Stimulated activated naive CD4-positive, alpha-beta T cell (primary cell): ENCODE data around the gene EIF2A.
"Not testable (repeated sequence)": the region's sequence is repeated elsewhere in the genome, so short reads cannot be mapped to it uniquely, and the experiment has no call there.

Experiments
- DNase-seq, 6 experiments: peaks; one replicate each; lab custom pipeline; 2025; lab: John Stamatoyannopoulos, UW

Gene EIF2A

GRCh38 chr3:150543531-150543930 lies 3.1 kb upstream of the EIF2A start:
- DNase-seq, result no peak

DNA sequence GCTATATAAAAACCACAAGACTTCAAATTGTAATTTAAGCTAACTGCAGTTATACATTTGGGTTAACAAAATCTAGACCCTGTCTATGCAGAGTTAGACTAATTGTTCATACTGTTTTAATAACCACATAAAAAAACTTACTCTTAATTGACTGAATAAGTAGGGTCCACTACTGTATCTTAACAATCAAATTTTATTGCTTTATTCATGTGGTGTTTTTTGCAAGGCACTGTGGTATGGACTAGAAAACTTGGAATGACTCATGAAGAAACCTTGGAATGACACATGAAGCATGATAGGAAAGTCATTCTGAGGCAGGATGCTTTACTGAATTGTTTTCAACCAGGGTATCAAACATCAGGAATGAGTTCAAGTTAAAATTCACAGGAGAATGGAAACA lies 2.5 kb upstream of the EIF2A start:
- no peak for DNase-seq

GRCh38 chr3:150544726-150545125 lies 1.9 kb upstream of the EIF2A start:
- DNase-seq, result no peak

DNA sequence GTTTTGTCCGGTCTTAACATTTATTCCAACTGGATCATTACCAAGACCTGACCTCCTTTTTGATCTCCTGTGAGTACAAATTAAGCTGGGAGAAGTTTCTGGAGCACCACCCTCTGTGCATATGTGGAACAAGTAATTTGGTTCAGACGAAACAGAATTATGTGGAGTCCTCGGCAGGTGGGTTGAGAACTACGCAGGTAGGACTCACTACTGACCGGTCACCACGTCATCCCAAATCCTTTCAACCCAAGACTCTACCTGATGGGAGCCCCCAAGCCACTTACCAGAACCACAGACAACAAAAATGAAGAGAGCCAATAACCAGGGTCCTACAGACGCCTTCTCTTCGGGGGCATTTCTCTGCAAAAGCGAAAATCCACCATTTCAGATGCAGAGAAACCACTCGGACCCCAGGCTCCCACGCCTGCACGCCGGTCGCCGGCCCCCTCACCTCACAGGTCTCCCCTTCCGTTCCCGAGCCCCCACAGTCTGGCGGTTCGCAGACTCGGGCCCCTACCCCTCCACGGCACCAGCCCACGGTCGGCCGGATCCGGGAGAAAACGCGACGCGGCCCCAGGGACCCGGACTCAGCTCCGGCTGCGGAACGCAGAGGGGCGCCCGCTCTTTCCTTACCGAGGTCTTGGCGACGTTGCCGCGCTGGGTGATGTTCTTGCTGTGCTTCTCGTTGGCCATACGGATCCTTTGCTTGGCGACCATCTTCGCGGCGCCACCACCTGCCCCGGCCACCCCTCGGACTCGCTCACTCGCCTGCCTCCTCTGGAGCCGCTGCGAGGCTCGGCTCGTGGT lies 965 bp upstream of the EIF2A start:
- DNase-seq, result peak in 3 of 6 experiments; percentile 24 to 40 (median 29)

- no peak for DNase-seq
Measured at GRCh38 chr3:150547045-150547741, 606 bp downstream of the EIF2A start.

GRCh38 chr3:150555859-150556436 lies 9.4 kb downstream of the EIF2A start:
- DNase-seq, result no peak

GRCh38 chr3:150556792-150557191 lies 10.2 kb downstream of the EIF2A start:
- DNase-seq, result no peak

GRCh38 chr3:150557725-150558124 lies 11.1 kb downstream of the EIF2A start:
- no peak for DNase-seq

GRCh38 chr3:150564243-150564642 lies 17.7 kb downstream of the EIF2A start:
- DNase-seq, result no peak

DNA sequence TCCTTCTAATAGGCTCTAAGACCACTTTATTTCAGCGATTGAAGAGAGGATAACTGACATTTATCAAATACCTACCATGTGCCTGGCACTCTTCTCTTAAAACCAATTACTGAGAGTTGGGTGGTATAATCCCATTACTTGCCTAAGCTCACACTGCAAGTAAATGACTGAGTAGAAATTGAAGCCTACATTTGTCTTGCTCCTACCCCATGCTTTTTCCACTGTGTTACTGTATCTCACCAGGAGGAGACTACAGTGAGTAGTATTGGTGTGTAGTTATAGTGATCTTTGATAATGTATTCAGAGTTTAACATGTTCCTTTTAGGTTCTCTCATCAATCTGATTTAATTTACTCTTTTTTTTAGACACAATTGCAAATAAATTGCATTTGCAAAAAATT lies 20.7 kb downstream of the EIF2A start:
- no peak for DNase-seq

GRCh38 chr3:150577855-150578254 lies 31.3 kb downstream of the EIF2A start:
- DNase-seq, result no peak

GRCh38 chr3:150581174-150581573 lies 34.6 kb downstream of the EIF2A start:
- no peak for DNase-seq

DNA sequence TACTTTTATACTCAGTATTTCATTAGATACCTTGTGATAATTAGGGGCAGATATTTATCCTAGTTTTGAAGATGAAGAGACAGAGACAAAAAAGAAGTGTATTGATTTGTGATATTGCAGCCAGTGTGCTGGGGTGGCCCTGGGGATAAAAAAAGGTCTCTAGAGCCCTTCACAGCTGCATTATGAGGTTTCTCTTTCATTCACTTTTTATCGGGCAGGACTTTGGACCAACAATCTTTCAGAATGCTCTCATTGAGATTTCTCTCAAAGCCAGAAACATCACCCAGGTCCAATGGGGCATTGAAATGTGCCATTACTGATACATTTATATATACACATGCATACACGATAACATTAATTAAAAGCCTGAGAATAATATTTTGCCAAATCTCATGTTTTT lies 36.0 kb downstream of the EIF2A start:
- DNase-seq, result no peak

DNA sequence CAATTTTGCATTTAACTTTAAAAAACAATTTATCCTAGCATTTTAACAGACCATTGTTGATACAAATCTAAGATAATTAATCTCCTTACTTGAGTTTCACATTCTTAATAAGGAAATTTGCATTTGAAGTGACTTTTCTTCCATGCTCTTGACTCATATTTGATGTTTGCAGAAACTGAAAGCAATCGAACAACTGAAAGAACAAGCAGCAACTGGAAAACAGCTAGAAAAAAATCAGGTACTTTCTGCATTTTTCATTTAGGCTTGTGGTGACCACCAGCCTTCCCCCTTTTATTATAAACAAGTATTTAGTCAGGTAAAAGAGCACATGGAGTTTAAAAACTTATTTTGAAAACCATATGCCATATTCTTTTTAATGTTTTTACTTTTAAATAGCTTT lies 36.4 kb downstream of the EIF2A start:
- no peak for DNase-seq

DNA sequence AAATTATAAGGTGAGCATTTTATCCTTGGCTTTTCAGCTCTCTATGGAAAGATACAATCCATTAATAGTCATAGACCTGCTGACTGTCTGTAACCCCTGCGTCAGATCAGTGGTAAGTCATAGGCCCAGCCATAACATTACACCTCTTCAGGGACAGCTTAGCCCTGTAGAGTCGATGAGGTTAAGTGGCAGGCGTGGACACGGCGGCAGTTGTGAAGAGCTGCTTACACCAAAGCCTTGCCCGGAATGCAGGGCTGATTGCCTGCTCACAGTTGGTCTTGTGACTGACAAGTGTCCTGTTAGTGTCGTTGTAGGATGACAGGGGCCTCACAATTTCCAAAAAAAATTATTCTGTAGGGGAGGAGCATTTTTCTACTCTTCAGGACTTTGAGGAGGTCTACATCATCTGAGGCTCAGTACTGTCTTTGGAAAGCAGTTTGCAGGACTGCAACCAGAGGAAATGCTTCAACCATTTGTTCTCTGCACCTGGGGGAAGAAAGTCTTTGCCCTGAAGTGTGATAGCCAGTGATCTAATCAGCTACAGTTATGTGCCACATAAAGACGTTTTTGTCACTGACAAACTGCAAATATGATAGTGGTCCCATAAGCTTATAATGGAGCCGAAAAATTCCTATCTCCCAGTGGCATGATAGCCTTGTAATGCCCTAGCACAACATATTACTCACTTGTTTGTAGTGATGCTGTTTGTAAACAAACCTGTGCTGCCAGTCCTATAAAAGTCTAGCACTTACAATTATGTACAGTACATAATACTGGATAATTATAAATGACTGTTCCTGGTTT lies 41.6 kb downstream of the EIF2A start:
- DNase-seq, result no peak

GRCh38 chr3:150589759-150590158 lies 43.2 kb downstream of the EIF2A start:
- no peak for DNase-seq

- no peak for DNase-seq
Measured at GRCh38 chr3:150594150-150594549, 47.6 kb downstream of the EIF2A start.

DNA sequence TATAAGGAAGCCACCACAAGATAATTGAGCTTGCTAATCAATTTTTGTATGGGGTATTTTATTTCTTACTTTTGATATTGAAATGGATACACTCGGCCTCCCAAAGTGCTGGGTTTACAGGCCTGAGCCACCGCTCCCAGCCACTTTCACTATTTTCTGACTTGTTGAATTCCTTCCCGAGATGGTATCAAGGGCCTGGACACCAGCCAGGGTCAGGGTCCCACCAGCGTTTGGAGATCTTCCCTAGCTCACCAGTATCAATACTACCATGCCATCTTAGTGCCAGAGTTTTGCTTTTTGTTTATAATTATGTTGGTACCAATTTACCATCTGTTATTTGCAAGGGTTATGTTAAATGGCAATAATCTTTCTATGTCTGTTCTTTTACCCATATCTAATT lies 51.1 kb downstream of the EIF2A start:
- no peak for DNase-seq

- DNase-seq, result no peak
Measured at GRCh38 chr3:150599611-150600297, 53.2 kb downstream of the EIF2A start.

DNA sequence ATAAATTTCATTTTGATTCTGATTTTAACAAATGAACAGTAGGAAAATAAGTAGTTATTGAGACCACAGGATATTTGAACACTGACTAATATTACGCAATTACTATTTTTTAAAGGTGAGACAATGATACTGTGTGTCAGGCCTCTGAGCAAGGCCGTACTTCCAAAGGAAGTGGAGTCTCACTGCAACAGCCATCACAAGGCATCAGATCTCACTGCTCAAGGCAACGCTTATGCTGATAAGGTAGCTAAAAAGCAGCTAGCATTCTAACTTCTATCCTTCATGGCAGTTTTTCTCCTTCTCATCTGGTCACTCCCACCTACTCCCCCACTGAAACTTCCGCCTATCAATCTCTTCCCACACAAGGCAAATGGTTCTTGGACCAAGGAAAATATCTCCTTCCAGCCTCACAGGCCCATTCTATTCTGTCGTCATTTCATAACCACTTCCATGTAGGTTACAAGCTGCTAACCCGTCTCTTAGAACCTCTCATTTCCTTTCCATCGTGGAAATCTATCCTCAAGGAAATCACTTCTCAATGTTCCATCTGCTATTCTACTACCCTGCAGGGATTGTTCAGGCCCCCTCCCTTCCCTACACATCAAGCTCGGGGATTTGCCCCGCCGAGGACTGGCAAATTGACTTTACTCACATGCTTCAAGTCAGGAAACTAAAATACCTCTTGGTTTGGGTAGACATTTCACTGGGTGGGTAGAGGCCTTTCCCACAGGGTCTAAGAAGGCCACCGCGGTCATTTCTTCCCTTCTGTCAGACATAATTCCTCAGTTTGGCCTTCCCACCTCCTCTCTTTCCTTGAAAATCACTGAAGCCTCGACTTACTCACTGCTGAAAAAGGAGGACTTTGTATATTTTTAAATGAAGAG lies 54.3 kb downstream of the EIF2A start:
- DNase-seq, result not testable (repeated sequence)
